HG03196 (cell line): ENCODE results near the gene UQCRC2.
A peak's percentile ranks its signal among the peaks of the same experiment; 100 is the strongest.
"Not testable (repeated sequence)": the region's sequence is repeated elsewhere in the genome, so short reads cannot be mapped to it uniquely, and the experiment has no call there.

Source experiments
- ATAC-seq: cut with Tn5 transposase; IDR thresholded peaks from one replicate; pipeline ENCODE4 v1.9.1; 2021; ENCODE audit not compliant: unreplicated experiment

Gene UQCRC2

GRCh38 chr16:21980032-21980431 is 26.9 kb downstream of the UQCRC2 start:
- ATAC-seq, result no peak

GRCh38 chr16:21982108-21982507 is 28.9 kb downstream of the UQCRC2 start:
- no peak for ATAC-seq

- no peak for ATAC-seq
Measured at GRCh38 chr16:21984062-21984461, 30.9 kb downstream of the UQCRC2 start.

- no peak for ATAC-seq
Measured at GRCh38 chr16:21985524-21985923, 32.4 kb downstream of the UQCRC2 start.

GRCh38 chr16:21986692-21987246 is 33.6 kb downstream of the UQCRC2 start:
- ATAC-seq, result no peak

- no peak for ATAC-seq
Measured at GRCh38 chr16:21987498-21987897, 34.3 kb downstream of the UQCRC2 start.

GRCh38 chr16:21989133-21989532 is 36.0 kb downstream of the UQCRC2 start:
- no peak for ATAC-seq

GRCh38 chr16:21989751-21990150 is 36.6 kb downstream of the UQCRC2 start:
- no peak for ATAC-seq

- no peak for ATAC-seq
Measured at GRCh38 chr16:21990381-21990944, 37.3 kb downstream of the UQCRC2 start.

GRCh38 chr16:21991621-21992020 is 38.5 kb downstream of the UQCRC2 start:
- ATAC-seq, result no peak

- no peak for ATAC-seq
Measured at GRCh38 chr16:21994856-21995465, 41.8 kb downstream of the UQCRC2 start.

- ATAC-seq, result no peak
Measured at GRCh38 chr16:21996923-21997696, 43.9 kb downstream of the UQCRC2 start.

- no peak for ATAC-seq
Measured at GRCh38 chr16:21997697-21998480, 44.7 kb downstream of the UQCRC2 start.

GRCh38 chr16:22001591-22001990 is 48.4 kb downstream of the UQCRC2 start:
- no peak for ATAC-seq

GRCh38 chr16:22002047-22002446 is 48.9 kb downstream of the UQCRC2 start:
- ATAC-seq, result not testable (repeated sequence)

- ATAC-seq, result no peak
Measured at GRCh38 chr16:22003195-22003594, 50.0 kb downstream of the UQCRC2 start.

GRCh38 chr16:22004341-22004740 is 51.2 kb downstream of the UQCRC2 start:
- no peak for ATAC-seq

- no peak for ATAC-seq
Measured at GRCh38 chr16:22005746-22006145, 52.6 kb downstream of the UQCRC2 start.

GRCh38 chr16:22006636-22007035 is 53.5 kb downstream of the UQCRC2 start:
- no peak for ATAC-seq

- no peak for ATAC-seq
Measured at GRCh38 chr16:22007159-22007508, 54.0 kb downstream of the UQCRC2 start.

- ATAC-seq, result peak; percentile 47
Measured at GRCh38 chr16:22007509-22008214, 54.5 kb downstream of the UQCRC2 start, which contains the start of gene MOSMO. Gene MOSMO (plus strand): TSS chr16:22008111. CDS start chr16:22008302, 191 bp downstream.
